ENCODE measurements around the gene MACROD2. TPM values are rescaled to one million over a fixed set of nuclear protein-coding genes. Genes with fewer than 3 reads are reported as not detected.

The MACROD2 gene
- total RNA-seq, 1 experiment from 2014 or later: 1.4 TPM

DNA sequence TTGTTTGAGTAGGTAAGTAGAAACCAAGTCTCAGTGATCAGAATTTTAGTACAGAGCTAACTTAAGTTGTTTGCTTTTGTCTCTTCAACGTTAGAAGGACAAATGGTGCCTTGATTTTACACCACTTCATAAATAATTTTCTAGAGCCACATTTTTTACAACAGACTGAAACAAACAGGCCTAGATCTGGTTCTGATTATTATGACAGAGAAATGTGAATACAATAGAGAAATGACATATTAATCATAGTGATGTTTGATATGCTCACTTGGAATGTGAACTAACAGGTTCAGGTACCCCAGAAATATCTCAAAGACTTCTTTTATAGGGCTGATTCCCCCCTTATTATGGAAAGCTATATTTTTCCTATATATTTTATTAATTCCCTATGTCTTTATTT lies 1817.4 kb downstream of the MACROD2 start:
- H3K36me3 ChIP-seq (ENCODE audit: insufficient read depth, low read length, poor library complexity, severe bottlenecking): no peaks in the 10 kb centered on the region
- H3K27me3 ChIP-seq (replicated peaks; ENCODE audit: insufficient read depth, low read depth, low read length, poor library complexity): no peaks in the 10 kb centered on the region
- TF ChIP-seq EZH2 (IDR thresholded peaks at IDR 0.05; ENCODE audit: borderline replicate concordance, low read depth, low read length, poor library complexity, severe bottlenecking): no peak
- TF ChIP-seq, protein P1, sequence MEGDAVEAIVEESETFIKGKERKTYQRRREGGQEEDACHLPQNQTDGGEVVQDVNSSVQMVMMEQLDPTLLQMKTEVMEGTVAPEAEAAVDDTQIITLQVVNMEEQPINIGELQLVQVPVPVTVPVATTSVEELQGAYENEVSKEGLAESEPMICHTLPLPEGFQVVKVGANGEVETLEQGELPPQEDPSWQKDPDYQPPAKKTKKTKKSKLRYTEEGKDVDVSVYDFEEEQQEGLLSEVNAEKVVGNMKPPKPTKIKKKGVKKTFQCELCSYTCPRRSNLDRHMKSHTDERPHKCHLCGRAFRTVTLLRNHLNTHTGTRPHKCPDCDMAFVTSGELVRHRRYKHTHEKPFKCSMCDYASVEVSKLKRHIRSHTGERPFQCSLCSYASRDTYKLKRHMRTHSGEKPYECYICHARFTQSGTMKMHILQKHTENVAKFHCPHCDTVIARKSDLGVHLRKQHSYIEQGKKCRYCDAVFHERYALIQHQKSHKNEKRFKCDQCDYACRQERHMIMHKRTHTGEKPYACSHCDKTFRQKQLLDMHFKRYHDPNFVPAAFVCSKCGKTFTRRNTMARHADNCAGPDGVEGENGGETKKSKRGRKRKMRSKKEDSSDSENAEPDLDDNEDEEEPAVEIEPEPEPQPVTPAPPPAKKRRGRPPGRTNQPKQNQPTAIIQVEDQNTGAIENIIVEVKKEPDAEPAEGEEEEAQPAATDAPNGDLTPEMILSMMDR (conservative IDR thresholded peaks at IDR 0.05; ENCODE audit: low read depth, low read length): no peak
- ChIA-PET POLR2A (ENCODE audit: low non-redundant PET) (no interaction called here), CTCF (no interaction called here)
- H3K9me3 ChIP-seq (ENCODE audit: low read depth, low read length, poor library complexity, severe bottlenecking): peaks cover 32% of the 10 kb centered on the region
- no peak for DNase-seq (ENCODE audit: low spot score)
- H3K27ac ChIP-seq (ENCODE audit: low read depth, low read length, poor library complexity, severe bottlenecking): no peak overlapping the region
- H3K4me3 ChIP-seq (ENCODE audit: low read depth, low read length, poor library complexity, severe bottlenecking): no peak overlapping the region
- intact Hi-C loops (cut with micrococcal nuclease; ENCODE audit: unreplicated experiment): no loop called here
- no TSS peak for BruUV-seq (replicated peaks)
- H3K4me1 ChIP-seq (ENCODE audit: insufficient read depth, low read length, poor library complexity, severe bottlenecking): no peaks in the 10 kb centered on the region

DNA sequence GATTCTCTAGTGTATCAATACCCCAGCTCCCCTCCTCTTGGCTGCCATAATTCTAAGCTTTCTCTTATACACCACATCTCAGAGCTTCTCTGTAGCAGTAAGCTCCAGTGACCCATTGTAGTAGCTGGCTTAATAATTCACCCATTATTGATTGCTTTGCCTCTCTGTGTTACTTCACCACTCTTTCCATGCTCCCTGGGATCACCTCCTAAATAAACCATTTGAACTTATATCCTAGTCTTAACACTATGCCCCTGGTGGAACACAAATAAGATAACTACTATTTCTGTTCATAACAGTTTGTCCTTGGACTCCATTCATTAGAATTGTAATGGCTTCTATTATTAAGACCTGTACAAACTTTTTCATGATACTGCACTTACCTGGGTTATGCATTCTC lies 1819.0 kb downstream of the MACROD2 start:
- Histone ChIP-seq H3K4me3 (ENCODE audit: low read depth, low read length, poor library complexity, severe bottlenecking) (no peak overlapping the region), H3K27me3 (replicated peaks; ENCODE audit: insufficient read depth, low read depth, low read length, poor library complexity) (no peaks in the 10 kb centered on the region), H3K9me3 (ENCODE audit: low read depth, low read length, poor library complexity, severe bottlenecking) (peaks cover 19% of the 10 kb centered on the region), H3K36me3 (ENCODE audit: insufficient read depth, low read length, poor library complexity, severe bottlenecking) (no peaks in the 10 kb centered on the region), H3K4me1 (ENCODE audit: insufficient read depth, low read length, poor library complexity, severe bottlenecking) (no peaks in the 10 kb centered on the region), H3K27ac (ENCODE audit: low read depth, low read length, poor library complexity, severe bottlenecking) (no peak overlapping the region)
- POLR2A ChIA-PET (ENCODE audit: low non-redundant PET): no interaction called here
- intact Hi-C loops (cut with micrococcal nuclease; ENCODE audit: unreplicated experiment): no loop called here
- CTCF ChIA-PET: no interaction called here
- BruUV-seq (replicated peaks): no TSS peak
- DNase-seq (ENCODE audit: low spot score): no peak
- TF ChIP-seq EZH2 (IDR thresholded peaks at IDR 0.05; ENCODE audit: borderline replicate concordance, low read depth, low read length, poor library complexity, severe bottlenecking): no peak
- TF ChIP-seq, protein P1 (conservative IDR thresholded peaks at IDR 0.05; ENCODE audit: low read depth, low read length): no peak

DNA sequence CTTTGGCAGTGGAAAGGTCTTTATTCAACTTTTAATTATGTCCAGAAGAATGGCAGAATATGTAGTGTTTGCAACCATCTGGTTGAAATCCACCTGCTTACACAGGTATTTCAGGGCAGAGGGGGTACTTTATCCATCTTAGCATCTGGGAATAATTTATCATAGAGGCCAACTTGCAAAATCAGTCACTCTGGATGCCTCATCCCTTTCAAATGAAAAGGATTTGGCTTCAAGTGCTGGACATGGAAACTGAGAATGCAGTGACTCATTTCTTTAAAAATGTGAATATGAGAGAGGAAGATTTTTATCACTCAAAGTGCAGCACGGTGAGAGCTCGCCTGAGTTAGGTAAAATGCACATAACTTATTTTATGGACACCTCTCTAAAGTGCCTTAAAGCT lies 1819.6 kb downstream of the MACROD2 start:
- Histone ChIP-seq H3K4me1 (ENCODE audit: insufficient read depth, low read length, poor library complexity, severe bottlenecking) (no peaks in the 10 kb centered on the region), H3K4me3 (ENCODE audit: low read depth, low read length, poor library complexity, severe bottlenecking) (no peak overlapping the region), H3K27ac (ENCODE audit: low read depth, low read length, poor library complexity, severe bottlenecking) (no peak overlapping the region), H3K9me3 (ENCODE audit: low read depth, low read length, poor library complexity, severe bottlenecking) (peaks cover 16% of the 10 kb centered on the region), H3K36me3 (ENCODE audit: insufficient read depth, low read length, poor library complexity, severe bottlenecking) (no peaks in the 10 kb centered on the region), H3K27me3 (replicated peaks; ENCODE audit: insufficient read depth, low read depth, low read length, poor library complexity) (no peaks in the 10 kb centered on the region)
- TF ChIP-seq EZH2 (IDR thresholded peaks at IDR 0.05; ENCODE audit: borderline replicate concordance, low read depth, low read length, poor library complexity, severe bottlenecking): no peak
- TF ChIP-seq, protein P1 (conservative IDR thresholded peaks at IDR 0.05; ENCODE audit: low read depth, low read length): no peak
- CTCF ChIA-PET: no interaction called here
- BruUV-seq (replicated peaks): no TSS peak
- intact Hi-C loops (cut with micrococcal nuclease; ENCODE audit: unreplicated experiment): no loop called here
- DNase-seq (ENCODE audit: low spot score): no peak
- POLR2A ChIA-PET (ENCODE audit: low non-redundant PET): no interaction called here
